Neural cell (in vitro differentiated cells): ENCODE data around the gene ACYP2. TPM values are rescaled to one million over a fixed set of nuclear protein-coding genes. Genes with fewer than 3 reads are reported as not detected.

Experiments used
- H2AFZ ChIP-seq: fragments of 200-600, 300-800 bp; sonication (generic), shearing (Covaris generic); 2 replicates; pipeline ENCODE4 v1.6.0; 2014; ENCODE audit warnings: low read depth, mild to moderate bottlenecking, antibody characterized with exemption, low read length, moderate library complexity
- H3F3A ChIP-seq: fragments of 200-600 bp; shearing (Covaris generic); 2 replicates; pipeline ENCODE4 v1.6.1; 2016; ENCODE audit warnings: mild to moderate bottlenecking, moderate library complexity, mixed read lengths, antibody characterized with exemption, low read length; ENCODE audit not compliant: insufficient read depth, poor library complexity, severe bottlenecking
- H3K27ac ChIP-seq: fragments of 200-600, 300-800 bp; sonication (generic), shearing (Covaris generic); 2 replicates; pipeline ENCODE4 v1.5.1; 2014; ENCODE audit warnings: mild to moderate bottlenecking, low read length, moderate library complexity
- H3K27me3 ChIP-seq: fragments of 300-800, 200-600 bp; sonication (generic), shearing (Covaris generic); 2 replicates; pipeline ENCODE4 v1.6.0; 2014; ENCODE audit warnings: mild to moderate bottlenecking, low read depth, low read length, moderate library complexity; ENCODE audit not compliant: insufficient read depth
- H3K36me3 ChIP-seq: fragments of 300-800, 200-600 bp; sonication (generic), shearing (Covaris generic); 2 replicates; pipeline ENCODE4 v1.5.1; 2014; ENCODE audit warnings: mild to moderate bottlenecking, antibody characterized with exemption, low read length, moderate library complexity; ENCODE audit not compliant: insufficient read depth
- H3K4me2 ChIP-seq: fragments of 300-800, 200-600 bp; sonication (generic), shearing (Covaris generic); 2 replicates; pipeline ENCODE4 v1.6.0; 2014; ENCODE audit warnings: mild to moderate bottlenecking, low read length
- H3K4me3 ChIP-seq: fragments of 300-800, 200-600 bp; sonication (generic), shearing (Covaris generic); 2 replicates; pipeline ENCODE4 v1.5.1; 2014; ENCODE audit warnings: mild to moderate bottlenecking, low read length, moderate library complexity
- H3K79me2 ChIP-seq: fragments of 200-600 bp; shearing (Covaris generic); replicated peaks from 2 replicates; pipeline ENCODE4 v1.6.0; 2014; ENCODE audit warnings: mild to moderate bottlenecking, low read length, moderate library complexity; ENCODE audit not compliant: insufficient read depth
- H3K9ac ChIP-seq: fragments of 300-800, 200-600 bp; sonication (generic), shearing (Covaris generic); 2 replicates; pipeline ENCODE4 v1.6.1; 2016; ENCODE audit warnings: mild to moderate bottlenecking, low read length, mixed read lengths
- H3K9me2 ChIP-seq: fragments of 200-600 bp; shearing (Covaris generic); 2 replicates; pipeline ENCODE4 v1.6.1; 2016; ENCODE audit warnings: mild to moderate bottlenecking, low read length, mixed read lengths; ENCODE audit not compliant: insufficient read depth
- H3K9me3 ChIP-seq: fragments of 200-600, 300-800 bp; sonication (generic), shearing (Covaris generic); 2 replicates; pipeline ENCODE4 v1.6.1; 2016; ENCODE audit warnings: mild to moderate bottlenecking, mixed run types, low read length, moderate library complexity, mixed read lengths
- H4K20me1 ChIP-seq: fragments of 200-600 bp; shearing (Covaris generic); 2 replicates; pipeline ENCODE4 v1.6.1; 2016; ENCODE audit warnings: mild to moderate bottlenecking, mixed run types; ENCODE audit not compliant: insufficient read depth
- EP300 ChIP-seq: fragments of 450-650 bp; conservative IDR thresholded peaks from 2 replicates; pipeline ENCODE4 v1.6.1; 2014; ENCODE audit warnings: antibody characterized with exemption, mild to moderate bottlenecking, moderate library complexity; ENCODE audit not compliant: poor library complexity, severe bottlenecking
- EZH2 ChIP-seq: fragments of 200-600, 300-800 bp; shearing (Covaris generic), sonication (generic); IDR thresholded peaks from 2 replicates; pipeline ENCODE4 v1.6.1; 2014; ENCODE audit warnings: antibody characterized with exemption, low read length, borderline replicate concordance, mild to moderate bottlenecking; ENCODE audit not compliant: insufficient read depth, poor library complexity, severe bottlenecking
- MXI1 ChIP-seq: fragments of 450-650 bp; conservative IDR thresholded peaks from 2 replicates; pipeline ENCODE4 v1.6.1; 2014; ENCODE audit warnings: antibody characterized with exemption, mild to moderate bottlenecking; ENCODE audit not compliant: poor library complexity, severe bottlenecking
- POLR2AphosphoS5 ChIP-seq: IDR thresholded peaks from 2 replicates; pipeline ENCODE4 v1.6.1; 2012
- RAD21 ChIP-seq: fragments of 450-650 bp; conservative IDR thresholded peaks from 2 replicates; pipeline ENCODE4 v1.6.1; 2014; ENCODE audit warnings: antibody characterized with exemption, mild to moderate bottlenecking, moderate library complexity
- SMC3 ChIP-seq: fragments of 450-650 bp; conservative IDR thresholded peaks from 2 replicates; pipeline ENCODE4 v1.6.1; 2014; ENCODE audit warnings: antibody characterized with exemption, mild to moderate bottlenecking, moderate library complexity; ENCODE audit not compliant: poor library complexity
- TAF1 ChIP-seq: IDR thresholded peaks from 2 replicates; pipeline ENCODE4 v1.6.1; 2012; ENCODE audit warnings: low read depth
- polyA plus RNA-seq: library from polyadenylated mRNA; depleted of rRNA; stranded (reverse); fragments of >200 nt; gene quantifications from 2 replicates; pipeline ENCODE4 v1.2.3, GENCODE V29; 2014
- TF ChIP-seq, protein P1 (sequence below): IDR thresholded peaks from 2 replicates; pipeline ENCODE4 v1.6.1; 2012; ENCODE audit warnings: borderline replicate concordance
- TF ChIP-seq, protein P2 (sequence below): fragments of 450-650 bp; IDR thresholded peaks from 2 replicates; pipeline ENCODE4 v1.5.1; 2014; ENCODE audit warnings: antibody characterized with exemption, mild to moderate bottlenecking, moderate library complexity; ENCODE audit not compliant: poor library complexity, severe bottlenecking

ACYP2 gene
- polyA plus RNA-seq, 1 donor from 2014 or later = 48.2 TPM

DNA sequence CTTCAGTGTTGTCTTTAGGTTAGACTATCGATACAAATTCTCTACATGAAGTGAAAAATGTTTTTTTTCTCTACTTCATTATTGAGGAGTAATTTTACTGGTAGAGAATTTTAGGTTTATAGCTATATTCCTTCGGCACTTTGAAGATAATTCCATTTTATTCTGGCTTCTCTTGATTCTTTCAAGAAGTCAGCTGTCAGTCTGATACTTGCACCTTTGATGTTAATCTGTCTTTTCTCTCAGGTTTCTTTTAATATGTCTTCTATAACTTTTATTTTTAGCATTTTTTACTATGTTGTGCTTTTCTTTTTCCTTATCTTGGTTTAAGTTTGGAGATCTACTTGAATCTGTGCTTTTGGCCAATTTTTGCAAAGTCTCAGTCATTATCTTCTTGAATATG, 122.0 kb downstream of the ACYP2 start:
- no peaks in the 10 kb centered on the region for H4K20me1 ChIP-seq
- no peaks in the 10 kb centered on the region for H3K79me2 ChIP-seq
- H3K9ac ChIP-seq = no peak overlapping the region
- TF ChIP-seq TAF1 (no peak), SMC3 (no peak), EZH2 (no peak), MXI1 (no peak), EP300 (no peak), RAD21 (no peak), POLR2AphosphoS5 (no peak)
- TF ChIP-seq, protein P1, sequence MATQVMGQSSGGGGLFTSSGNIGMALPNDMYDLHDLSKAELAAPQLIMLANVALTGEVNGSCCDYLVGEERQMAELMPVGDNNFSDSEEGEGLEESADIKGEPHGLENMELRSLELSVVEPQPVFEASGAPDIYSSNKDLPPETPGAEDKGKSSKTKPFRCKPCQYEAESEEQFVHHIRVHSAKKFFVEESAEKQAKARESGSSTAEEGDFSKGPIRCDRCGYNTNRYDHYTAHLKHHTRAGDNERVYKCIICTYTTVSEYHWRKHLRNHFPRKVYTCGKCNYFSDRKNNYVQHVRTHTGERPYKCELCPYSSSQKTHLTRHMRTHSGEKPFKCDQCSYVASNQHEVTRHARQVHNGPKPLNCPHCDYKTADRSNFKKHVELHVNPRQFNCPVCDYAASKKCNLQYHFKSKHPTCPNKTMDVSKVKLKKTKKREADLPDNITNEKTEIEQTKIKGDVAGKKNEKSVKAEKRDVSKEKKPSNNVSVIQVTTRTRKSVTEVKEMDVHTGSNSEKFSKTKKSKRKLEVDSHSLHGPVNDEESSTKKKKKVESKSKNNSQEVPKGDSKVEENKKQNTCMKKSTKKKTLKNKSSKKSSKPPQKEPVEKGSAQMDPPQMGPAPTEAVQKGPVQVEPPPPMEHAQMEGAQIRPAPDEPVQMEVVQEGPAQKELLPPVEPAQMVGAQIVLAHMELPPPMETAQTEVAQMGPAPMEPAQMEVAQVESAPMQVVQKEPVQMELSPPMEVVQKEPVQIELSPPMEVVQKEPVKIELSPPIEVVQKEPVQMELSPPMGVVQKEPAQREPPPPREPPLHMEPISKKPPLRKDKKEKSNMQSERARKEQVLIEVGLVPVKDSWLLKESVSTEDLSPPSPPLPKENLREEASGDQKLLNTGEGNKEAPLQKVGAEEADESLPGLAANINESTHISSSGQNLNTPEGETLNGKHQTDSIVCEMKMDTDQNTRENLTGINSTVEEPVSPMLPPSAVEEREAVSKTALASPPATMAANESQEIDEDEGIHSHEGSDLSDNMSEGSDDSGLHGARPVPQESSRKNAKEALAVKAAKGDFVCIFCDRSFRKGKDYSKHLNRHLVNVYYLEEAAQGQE = no peak
- TF ChIP-seq, protein P2, sequence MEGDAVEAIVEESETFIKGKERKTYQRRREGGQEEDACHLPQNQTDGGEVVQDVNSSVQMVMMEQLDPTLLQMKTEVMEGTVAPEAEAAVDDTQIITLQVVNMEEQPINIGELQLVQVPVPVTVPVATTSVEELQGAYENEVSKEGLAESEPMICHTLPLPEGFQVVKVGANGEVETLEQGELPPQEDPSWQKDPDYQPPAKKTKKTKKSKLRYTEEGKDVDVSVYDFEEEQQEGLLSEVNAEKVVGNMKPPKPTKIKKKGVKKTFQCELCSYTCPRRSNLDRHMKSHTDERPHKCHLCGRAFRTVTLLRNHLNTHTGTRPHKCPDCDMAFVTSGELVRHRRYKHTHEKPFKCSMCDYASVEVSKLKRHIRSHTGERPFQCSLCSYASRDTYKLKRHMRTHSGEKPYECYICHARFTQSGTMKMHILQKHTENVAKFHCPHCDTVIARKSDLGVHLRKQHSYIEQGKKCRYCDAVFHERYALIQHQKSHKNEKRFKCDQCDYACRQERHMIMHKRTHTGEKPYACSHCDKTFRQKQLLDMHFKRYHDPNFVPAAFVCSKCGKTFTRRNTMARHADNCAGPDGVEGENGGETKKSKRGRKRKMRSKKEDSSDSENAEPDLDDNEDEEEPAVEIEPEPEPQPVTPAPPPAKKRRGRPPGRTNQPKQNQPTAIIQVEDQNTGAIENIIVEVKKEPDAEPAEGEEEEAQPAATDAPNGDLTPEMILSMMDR = no peak
- no peak overlapping the region for H3K4me2 ChIP-seq
- H3K27me3 ChIP-seq = no peaks in the 10 kb centered on the region
- H3K9me3 ChIP-seq = no peaks in the 10 kb centered on the region
- no peak overlapping the region for H3K27ac ChIP-seq
- no peak overlapping the region for H3K4me3 ChIP-seq
- H2AFZ ChIP-seq = no peak overlapping the region
- no peaks in the 10 kb centered on the region for H3K36me3 ChIP-seq
- no peaks in the 10 kb centered on the region for H3F3A ChIP-seq
- H3K9me2 ChIP-seq = no peaks in the 10 kb centered on the region

DNA sequence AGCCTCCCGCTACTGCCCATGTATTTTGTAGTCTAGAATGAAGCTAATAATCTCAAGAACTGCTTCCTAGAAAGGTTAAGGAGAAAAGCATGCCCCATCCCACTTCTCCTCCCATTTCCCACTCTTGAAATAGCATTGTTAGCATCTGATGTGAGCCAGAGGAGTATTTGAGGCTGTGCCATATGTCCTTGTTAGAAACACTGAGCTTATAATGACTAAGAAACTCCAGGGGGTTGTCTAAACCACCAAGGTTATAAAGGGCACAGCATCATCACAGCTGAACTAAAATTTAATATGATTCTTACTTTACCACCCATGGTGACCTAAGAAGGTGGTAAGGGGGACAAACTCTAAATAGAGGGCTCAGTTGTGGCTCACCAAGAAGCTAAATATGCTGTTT, 124.0 kb downstream of the ACYP2 start:
- H4K20me1 ChIP-seq = no peaks in the 10 kb centered on the region
- no peaks in the 10 kb centered on the region for H3K79me2 ChIP-seq
- no peaks in the 10 kb centered on the region for H3K36me3 ChIP-seq
- H3K4me2 ChIP-seq = no peak overlapping the region
- no peak overlapping the region for H3K27ac ChIP-seq
- TF ChIP-seq MXI1 (no peak), EP300 (no peak), SMC3 (no peak), TAF1 (no peak), EZH2 (no peak), RAD21 (no peak), POLR2AphosphoS5 (no peak)
- TF ChIP-seq, protein P2 = no peak
- TF ChIP-seq, protein P1 = no peak
- H3K9ac ChIP-seq = no peak overlapping the region
- H3K4me3 ChIP-seq = no peak overlapping the region
- no peaks in the 10 kb centered on the region for H3K27me3 ChIP-seq
- no peaks in the 10 kb centered on the region for H3K9me2 ChIP-seq
- no peaks in the 10 kb centered on the region for H3F3A ChIP-seq
- no peak overlapping the region for H2AFZ ChIP-seq
- H3K9me3 ChIP-seq = no peaks in the 10 kb centered on the region
